Upper lobe of left lung (tissue), 4 donors: ENCODE data around the gene DEPDC1.

Experiments
- CTCF ChIP-seq, 6 experiments: fragments of 450-650 bp in 4 of 6; fragments of 200-600 bp in 2 of 6; sonication (generic) in 2 of 6; IDR thresholded peaks; one replicate each; pipeline ENCODE4 v1.5.1; 2016 to 2019; ENCODE audit warnings: antibody characterized with exemption in 6 of 6
- POLR2A ChIP-seq, 4 donors: fragments of 450-650 bp; IDR thresholded peaks; one replicate each; pipeline ENCODE4 v1.5.1; 2016 to 2017; ENCODE audit warnings: antibody characterized with exemption in 4 of 4, mild to moderate bottlenecking in 2 of 4

GRCh38 chr1:68481041-68481440 is 15.8 kb downstream of the DEPDC1 start:
- TF ChIP-seq CTCF (IDR thresholded peaks at IDR 0.05) (no peak), POLR2A (IDR thresholded peaks at IDR 0.05) (no peak)
